Astrocyte of the cerebellum (primary cell): Measurements from ENCODE around the gene GNB1L.

Source experiments
- DNase-seq: peaks from one replicate; pipeline ENCODE4 v3.0.0-alpha.2; 2011; ENCODE audit warnings: low read depth
- H3K4me3 ChIP-seq: 2 replicates; pipeline ENCODE4 v1.5.1; 2011; ENCODE audit warnings: mild to moderate bottlenecking, low read depth, low read length, moderate library complexity
- CTCF ChIP-seq: IDR thresholded peaks from 2 replicates; pipeline ENCODE4 v1.5.1; 2012; ENCODE audit warnings: low read length, low read depth, moderate library complexity, mild to moderate bottlenecking; ENCODE audit errors: missing control alignments
- in situ Hi-C: cut with HindIII; loops from 2 replicates; pipeline ENCODE4 v1.10.0; 2017; ENCODE audit warnings: low sequenced_read_pairs

The GNB1L gene

GRCh38 chr22:19851291-19852176 lies 3.1 kb downstream of the GNB1L start:
- in situ Hi-C loops = no loop called here
- no peak for DNase-seq
- TF ChIP-seq CTCF = no peak
- H3K4me3 ChIP-seq = no peak overlapping the region

GRCh38 chr22:19850763-19851109 lies 3.9 kb downstream of the GNB1L start:
- H3K4me3 ChIP-seq = no peak overlapping the region
- DNase-seq = no peak
- in situ Hi-C loops = no loop called here
- no peak for TF ChIP-seq CTCF

- DNase-seq = no peak
- in situ Hi-C loops = no loop called here
- no peak for TF ChIP-seq CTCF
- no peak overlapping the region for H3K4me3 ChIP-seq
These were observed 4.6 kb downstream of the GNB1L start for GRCh38 chr22:19849835-19850762.

GRCh38 chr22:19848298-19849224 lies 6.1 kb downstream of the GNB1L start:
- DNase-seq = no peak
- in situ Hi-C loops = no loop called here
- no peak overlapping the region for H3K4me3 ChIP-seq
- no peak for TF ChIP-seq CTCF

GRCh38 chr22:19847345-19847632 lies 7.4 kb downstream of the GNB1L start:
- TF ChIP-seq CTCF = no peak
- in situ Hi-C loops = no loop called here
- H3K4me3 ChIP-seq = no peak overlapping the region
- DNase-seq = no peak
